Tibial nerve (tissue), 4 donors: ENCODE measurements around the gene RELA.

Experiments used
- CTCF ChIP-seq, 5 experiments: fragments of 200-600 bp in 3 of 5; fragments of 450-650 bp in 2 of 5; sonication (generic) in 3 of 5; IDR thresholded peaks; one replicate each; pipeline ENCODE4 v1.5.1; 2016 to 2019; ENCODE audit warnings: antibody characterized with exemption in 5 of 5, mild to moderate bottlenecking in 3 of 5, moderate library complexity in 2 of 5
- EP300 ChIP-seq, 2 donors: sonication (generic); formaldehyde crosslinking; IDR thresholded peaks; one replicate each; pipeline ENCODE4 v1.6.1; 2017; ENCODE audit warnings: antibody characterized with exemption in 2 of 2, mild to moderate bottlenecking in 1 of 2
- POLR2A ChIP-seq, 2 donors: fragments of 450-650 bp; IDR thresholded peaks; one replicate each; pipeline ENCODE4 v1.6.1; 2017; ENCODE audit warnings: antibody characterized with exemption in 2 of 2, mild to moderate bottlenecking in 2 of 2, moderate library complexity in 2 of 2

GRCh38 chr11:65710421-65710820 is 47.7 kb upstream of the RELA start:
- TF ChIP-seq CTCF (IDR thresholded peaks at IDR 0.05) (no peak), POLR2A (IDR thresholded peaks at IDR 0.05) (no peak), EP300 (IDR thresholded peaks at IDR 0.05) (no peak)
